SIG-M5 treated with dmso at 0.1 percent for 504 hours (cell line): Measurements from ENCODE around the gene ENG.
"Not testable (repeated sequence)": the region's sequence is repeated elsewhere in the genome, so short reads cannot be mapped to it uniquely, and the experiment has no call there.

ENCODE experiments used
- DNase-seq: peaks from one replicate; lab custom pipeline; 2025; ENCODE audit not compliant: unreplicated experiment; lab: John Stamatoyannopoulos, UW

Gene ENG

GRCh38 chr9:127878652-127879390 lies 24.4 kb upstream of the ENG start:
- no peak for DNase-seq

GRCh38 chr9:127878001-127878651 lies 23.7 kb upstream of the ENG start:
- no peak for DNase-seq

DNA sequence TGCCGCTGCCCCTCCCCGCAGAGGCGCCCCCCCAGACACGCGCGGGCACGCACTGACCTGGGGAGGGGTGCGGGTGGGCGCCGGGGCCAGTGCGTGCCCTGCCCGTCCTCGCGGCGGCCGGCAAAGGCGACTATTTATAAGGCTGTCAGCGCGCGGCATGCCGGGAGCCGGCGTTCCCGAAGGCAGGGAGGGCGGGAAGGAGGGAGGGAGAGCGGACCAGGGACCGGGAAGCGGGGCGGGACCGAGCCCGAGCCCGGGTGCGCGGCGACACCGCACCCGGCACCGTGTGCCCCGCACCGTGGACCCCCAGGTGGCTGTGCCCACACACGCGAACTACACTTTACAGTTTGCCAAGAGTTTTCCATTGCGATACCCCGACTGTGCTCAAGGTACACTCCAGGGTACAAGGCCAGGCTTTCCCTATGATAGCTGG lies 23.1 kb upstream of the ENG start, which contains the start of gene AK1:
TSS of gene AK1 (minus strand) at position 110 of the 433 bp plus-strand sequence. CDS start 3,058 bp downstream, outside the sequence.
- DNase-seq, result no peak

DNA sequence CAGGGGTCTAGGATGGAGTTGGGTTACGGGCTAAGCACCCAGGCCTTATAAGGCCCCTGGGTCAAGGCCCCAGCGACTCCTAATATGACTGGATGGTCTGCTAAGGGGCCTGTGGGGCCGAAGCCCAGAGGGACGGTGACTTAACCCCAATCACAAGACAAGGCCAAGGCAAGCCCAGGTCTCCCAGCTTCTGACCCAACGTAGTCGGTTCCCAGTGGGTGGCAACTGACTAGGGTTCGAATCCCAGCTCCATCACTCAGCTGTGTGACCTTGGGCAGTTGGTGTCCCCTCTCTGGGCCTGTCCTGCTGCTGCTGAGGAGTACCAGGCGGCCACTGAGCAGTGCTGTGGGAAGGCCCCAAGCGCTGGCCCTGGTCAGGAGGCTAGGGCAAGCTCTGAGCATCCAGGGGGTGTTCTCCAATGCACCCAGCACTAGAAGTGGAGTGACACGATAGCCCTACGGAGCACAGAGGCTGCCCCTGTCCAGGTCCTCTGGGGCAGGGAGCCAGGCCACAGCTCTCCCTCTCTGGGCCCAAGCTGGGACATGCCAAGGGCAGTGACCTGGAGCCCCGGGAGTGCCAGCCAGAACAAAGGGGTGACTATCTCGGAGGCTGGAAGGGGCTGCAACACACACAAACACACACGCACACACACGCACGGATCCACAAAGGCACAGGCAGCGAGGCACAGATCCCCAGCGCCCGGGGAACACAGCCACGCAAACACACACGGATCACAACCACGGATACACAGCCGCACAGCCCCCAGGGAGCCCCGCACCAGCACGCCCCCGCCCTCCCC lies 22.5 kb upstream of the ENG start:
- DNase-seq, result no peak

DNA sequence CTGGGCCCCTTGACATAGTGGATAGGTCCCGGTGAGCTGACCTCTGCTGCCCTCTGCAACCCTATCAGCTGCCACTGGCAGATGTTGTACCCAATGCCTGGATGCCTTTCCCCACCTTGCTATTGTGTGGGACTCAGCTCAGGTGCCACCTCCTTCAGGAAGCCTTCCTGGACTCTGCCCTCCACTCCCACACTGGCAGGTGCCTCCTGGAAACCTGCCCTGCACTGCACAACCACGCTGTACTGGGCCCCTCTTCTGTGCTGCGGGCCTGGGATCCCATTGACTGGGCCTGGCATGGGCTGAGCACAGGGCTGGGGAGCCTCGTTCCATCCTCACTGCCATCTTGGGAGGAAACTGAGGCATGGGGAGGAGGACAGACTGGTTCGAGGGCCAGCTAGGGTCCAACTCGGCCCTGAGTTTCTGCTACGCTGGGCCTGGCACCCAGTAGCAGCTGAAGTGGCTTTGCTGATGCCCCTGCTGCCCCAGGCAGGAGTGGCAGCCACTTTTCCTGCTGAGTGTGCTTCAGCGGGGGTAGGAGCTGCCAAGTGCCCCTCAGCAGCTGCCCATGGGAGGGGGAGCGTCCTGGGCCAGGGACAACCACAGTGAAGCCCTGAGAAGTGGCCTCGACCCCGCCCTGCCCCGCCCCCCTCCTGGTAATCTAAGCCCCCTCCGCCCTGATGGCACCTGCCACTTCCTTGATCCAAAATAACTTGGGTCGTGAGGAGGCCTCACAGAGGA lies 21.7 kb upstream of the ENG start:
- DNase-seq, result no peak

DNA sequence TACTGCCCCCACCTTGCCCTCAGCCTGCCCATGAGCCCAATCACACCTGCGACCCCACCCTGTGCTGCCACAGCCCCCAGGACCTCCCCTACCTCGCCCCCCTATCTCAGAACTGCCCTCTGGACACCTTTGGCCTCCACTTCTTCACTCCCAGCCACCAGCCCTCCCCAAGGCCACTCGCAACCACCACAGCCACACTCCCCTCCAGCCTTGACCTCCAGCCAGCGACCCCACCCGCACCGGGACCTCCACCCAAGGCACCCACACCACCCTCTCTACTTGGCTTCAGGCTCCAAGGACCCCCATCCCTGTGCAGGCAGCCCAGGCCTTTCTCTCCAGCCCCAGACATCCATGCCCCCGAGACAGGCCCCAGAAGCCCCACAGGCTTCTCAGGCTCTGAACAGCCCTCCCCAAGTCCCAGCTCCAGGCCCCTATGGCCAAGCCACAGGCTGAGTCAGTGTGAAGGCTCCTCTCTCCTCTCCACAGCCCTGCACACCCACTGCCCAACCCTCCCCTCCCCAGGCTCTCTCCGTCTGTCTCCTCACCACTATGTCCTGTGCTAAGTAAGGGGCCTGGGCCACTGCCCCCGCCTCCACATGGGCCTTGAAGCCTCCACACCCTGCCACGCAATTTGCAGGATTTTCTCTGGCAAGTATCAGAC lies 21.0 kb upstream of the ENG start:
- DNase-seq, result no peak

DNA sequence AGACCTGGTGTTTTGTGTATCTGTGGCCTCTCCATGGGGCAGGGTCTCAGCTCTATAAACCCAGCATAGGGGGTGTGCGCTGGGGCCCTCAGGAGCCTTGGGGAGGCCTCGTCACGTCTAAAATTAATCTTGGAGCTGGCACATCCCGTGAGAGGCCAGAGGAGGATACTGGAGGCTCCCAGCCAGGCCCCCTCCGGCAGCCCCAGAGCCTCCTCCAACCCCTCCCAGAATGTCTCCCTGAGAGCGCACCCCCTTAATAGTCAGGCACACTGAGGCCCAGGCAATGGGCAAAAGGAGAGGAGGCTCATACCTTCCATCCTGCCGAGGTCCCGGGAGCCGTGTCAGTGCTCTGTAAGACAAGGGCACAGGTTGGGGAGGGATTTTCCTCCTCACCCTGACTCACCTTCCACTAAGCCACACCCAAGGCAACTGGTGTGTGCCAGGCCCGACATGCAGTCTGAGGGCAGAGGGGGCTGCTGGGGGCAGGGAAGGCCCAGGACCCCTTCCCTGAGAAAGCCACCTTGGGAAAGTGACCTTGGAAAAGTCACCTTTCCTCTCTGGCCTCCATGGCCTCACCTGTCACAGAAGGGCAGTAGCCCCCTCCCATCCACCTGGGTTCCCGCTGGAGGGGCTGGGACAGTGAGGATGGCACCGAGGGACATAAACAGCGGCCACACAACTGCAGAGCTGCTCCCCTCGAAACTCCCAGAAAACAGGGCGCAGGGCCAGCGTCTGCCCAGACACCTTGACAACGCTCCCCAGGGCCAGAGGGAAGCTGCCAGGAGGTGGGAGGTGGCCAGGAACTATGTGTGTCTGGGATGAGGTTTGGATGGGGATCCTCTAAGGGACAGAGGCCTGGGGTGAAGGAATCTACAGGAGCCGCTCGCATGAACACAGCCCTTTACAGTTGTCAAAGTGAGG lies 20.1 kb upstream of the ENG start:
- no peak for DNase-seq

DNA sequence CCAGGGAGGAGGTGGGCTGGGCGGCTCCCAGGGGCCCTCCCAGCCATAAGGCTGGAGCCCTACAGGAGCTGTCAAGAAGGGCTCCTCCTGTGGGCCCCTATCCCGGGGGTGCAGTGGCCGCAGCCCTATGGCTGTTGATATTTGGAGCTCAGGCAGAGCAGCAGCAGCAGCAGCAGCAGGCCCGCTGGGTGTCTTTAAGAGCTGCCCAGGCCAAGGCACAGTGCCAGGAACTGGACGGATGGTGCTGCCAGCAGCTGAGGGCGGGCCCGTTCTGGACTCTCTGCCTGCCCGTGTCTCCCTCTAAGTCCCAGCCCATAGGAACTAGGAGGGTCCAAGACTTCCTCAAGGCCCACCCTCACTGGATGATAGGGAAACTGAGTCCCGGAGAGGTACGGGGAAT lies 19.4 kb upstream of the ENG start:
- DNase-seq, result no peak

- no peak for DNase-seq
Measured at GRCh38 chr9:127873223-127873691, 18.8 kb upstream of the ENG start.

- no peak for DNase-seq
Measured at GRCh38 chr9:127872369-127873222, 18.1 kb upstream of the ENG start.

DNA sequence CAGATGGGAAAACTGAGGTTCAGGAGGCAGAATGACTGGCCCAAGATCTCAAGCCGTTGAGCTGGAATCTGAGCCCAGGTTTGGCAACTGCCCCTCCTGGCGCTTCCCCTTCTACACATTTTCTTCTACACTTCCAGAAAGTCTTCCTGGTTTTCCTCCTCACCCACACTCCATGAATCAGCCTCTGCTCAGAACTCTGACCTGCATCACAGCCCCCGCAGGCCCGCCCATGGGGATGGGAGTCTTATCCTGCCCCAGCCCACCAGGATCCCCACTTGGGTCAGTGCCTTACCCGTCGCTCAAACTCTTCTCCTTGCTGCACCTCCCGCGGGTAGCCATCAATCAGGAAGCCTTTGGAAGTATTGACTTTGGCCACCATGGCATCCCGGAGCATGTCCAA lies 17.1 kb upstream of the ENG start:
- no peak for DNase-seq

GRCh38 chr9:127870887-127871286 lies 16.4 kb upstream of the ENG start:
- DNase-seq, result no peak

GRCh38 chr9:127870153-127870491 lies 15.7 kb upstream of the ENG start:
- not testable (repeated sequence) for DNase-seq

DNA sequence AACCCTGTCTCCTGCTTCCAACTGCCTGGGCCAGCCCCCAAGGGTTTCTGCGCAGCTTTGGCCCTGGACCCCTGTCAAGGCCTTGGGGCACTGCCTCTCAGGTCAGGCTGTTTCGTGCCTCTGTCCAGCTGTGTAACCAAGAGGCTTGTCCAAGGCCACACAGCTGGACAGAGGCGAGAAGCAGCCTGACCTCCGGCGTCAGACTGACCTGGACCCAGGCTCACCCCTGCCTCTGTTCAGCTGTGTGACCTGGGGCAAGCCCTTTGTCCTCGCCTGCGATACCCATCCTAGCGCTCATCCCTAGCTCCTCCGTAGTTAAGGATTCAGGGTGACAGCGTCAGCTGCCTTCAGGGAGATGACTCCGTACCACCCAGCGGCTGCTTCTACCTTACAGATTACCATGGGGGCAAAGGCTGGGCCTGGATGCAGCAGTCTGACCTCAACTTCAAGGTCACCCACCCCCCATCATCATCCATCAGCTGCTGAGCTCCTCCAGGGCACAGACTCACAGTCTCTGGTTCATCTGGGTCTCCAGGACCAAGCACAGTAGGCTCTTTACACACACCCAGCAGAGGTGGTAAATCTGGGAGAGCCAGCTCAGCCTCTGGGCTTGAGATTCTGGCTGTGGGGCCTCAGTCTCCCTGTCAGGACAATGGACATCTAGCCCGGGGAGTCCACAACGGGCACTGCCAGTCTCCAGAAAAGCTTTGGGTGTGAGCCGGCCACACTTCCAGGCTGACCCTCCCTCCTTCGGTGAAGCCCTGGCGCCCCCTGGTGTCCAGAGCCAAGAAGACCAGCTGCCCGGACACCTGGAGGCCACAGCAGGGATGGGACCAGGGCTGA lies 15.1 kb upstream of the ENG start:
- DNase-seq, result peak; percentile 64

GRCh38 chr9:127868278-127868902 lies 13.9 kb upstream of the ENG start:
- no peak for DNase-seq

DNA sequence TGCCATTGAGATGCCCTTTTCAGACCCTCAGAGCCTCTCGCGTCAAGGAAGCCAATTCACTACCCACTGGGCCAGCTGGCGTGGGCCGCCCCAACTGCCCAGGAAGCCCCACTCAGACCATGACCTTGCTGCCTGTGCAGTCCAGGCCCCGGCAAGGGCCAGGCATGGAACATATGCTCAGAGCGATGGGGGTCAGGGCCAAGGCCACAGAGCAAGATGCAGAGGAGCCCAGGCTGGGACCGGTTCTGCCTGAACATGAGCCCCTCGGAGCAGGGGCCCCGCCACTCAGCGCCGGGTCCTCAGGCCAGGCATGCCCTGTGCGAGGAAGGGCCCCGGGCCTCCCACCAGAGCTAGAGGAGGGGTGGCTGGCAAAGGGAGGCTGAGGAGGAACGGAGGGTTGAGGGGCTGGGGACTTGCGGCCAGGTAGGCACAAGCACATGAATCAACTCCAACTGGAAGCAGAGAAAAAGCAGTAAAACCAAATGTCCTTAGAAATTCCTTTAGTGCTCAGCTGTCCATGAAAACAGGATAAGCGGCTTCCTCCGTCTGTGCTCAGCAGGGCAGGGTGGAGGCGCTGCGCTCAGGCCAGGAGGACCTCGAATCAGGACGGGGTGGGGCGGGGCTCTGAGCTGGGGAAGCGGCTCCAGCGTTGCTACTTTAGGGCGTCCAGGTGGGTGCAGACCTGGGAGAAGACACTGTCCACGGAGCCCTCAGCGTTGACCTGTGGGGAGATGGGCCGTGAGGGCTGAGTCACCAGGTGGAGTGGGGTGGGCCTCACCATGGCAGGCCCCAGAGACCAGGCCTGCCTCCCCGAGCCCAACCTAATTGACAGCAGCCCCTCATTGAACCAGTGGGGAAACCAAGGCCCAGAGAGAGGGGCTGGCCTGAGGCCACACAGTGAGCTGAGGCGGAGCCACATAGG lies 13.2 kb upstream of the ENG start:
- no peak for DNase-seq
